Measurements from ENCODE around the gene BSND. TPM values are rescaled to one million over a fixed set of nuclear protein-coding genes. Genes with fewer than 3 reads are reported as not detected.
A peak's percentile ranks its signal among the peaks of the same experiment; 100 is the strongest.

Gene BSND
- total and polyA plus RNA-seq, 9 of the 15 experiments (the other 6 are each of a cell fraction or from before 2014, with no cell fraction given) = not detected

DNA sequence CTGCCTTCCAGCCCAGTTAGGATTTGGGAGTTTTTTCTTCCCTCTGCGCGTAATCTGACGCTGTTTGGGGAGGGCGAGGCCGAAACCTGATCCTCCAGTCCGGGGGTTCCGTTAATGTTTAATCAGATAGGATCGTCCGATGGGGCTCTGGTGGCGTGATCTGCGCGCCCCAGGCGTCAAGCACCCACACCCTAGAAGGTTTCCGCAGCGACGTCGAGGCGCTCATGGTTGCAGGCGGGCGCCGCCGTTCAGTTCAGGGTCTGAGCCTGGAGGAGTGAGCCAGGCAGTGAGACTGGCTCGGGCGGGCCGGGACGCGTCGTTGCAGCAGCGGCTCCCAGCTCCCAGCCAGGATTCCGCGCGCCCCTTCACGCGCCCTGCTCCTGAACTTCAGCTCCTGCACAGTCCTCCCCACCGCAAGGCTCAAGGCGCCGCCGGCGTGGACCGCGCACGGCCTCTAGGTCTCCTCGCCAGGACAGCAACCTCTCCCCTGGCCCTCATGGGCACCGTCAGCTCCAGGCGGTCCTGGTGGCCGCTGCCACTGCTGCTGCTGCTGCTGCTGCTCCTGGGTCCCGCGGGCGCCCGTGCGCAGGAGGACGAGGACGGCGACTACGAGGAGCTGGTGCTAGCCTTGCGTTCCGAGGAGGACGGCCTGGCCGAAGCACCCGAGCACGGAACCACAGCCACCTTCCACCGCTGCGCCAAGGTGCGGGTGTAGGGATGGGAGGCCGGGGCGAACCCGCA lies 40.8 kb downstream of the BSND start, which contains the start of gene PCSK9 (continued):
- TF ChIP-seq REST (IDR thresholded peaks at IDR 0.05; ENCODE audit: borderline replicate concordance) = no peak
- TF ChIP-seq REST (CRISPR knock-in tag; IDR thresholded peaks at IDR 0.05; ENCODE audit: low read depth) = no peak
- TF ChIP-seq STAT5B (CRISPR knock-in tag; IDR thresholded peaks at IDR 0.05) = no peak
- no peak for TF ChIP-seq YBX1 (IDR thresholded peaks at IDR 0.05)
- TF ChIP-seq ZKSCAN8 (CRISPR knock-in tag; IDR thresholded peaks at IDR 0.05) = no peak
- no peak for TF ChIP-seq ZNF395 (CRISPR knock-in tag; IDR thresholded peaks at IDR 0.05)
- TF ChIP-seq, protein P1, sequence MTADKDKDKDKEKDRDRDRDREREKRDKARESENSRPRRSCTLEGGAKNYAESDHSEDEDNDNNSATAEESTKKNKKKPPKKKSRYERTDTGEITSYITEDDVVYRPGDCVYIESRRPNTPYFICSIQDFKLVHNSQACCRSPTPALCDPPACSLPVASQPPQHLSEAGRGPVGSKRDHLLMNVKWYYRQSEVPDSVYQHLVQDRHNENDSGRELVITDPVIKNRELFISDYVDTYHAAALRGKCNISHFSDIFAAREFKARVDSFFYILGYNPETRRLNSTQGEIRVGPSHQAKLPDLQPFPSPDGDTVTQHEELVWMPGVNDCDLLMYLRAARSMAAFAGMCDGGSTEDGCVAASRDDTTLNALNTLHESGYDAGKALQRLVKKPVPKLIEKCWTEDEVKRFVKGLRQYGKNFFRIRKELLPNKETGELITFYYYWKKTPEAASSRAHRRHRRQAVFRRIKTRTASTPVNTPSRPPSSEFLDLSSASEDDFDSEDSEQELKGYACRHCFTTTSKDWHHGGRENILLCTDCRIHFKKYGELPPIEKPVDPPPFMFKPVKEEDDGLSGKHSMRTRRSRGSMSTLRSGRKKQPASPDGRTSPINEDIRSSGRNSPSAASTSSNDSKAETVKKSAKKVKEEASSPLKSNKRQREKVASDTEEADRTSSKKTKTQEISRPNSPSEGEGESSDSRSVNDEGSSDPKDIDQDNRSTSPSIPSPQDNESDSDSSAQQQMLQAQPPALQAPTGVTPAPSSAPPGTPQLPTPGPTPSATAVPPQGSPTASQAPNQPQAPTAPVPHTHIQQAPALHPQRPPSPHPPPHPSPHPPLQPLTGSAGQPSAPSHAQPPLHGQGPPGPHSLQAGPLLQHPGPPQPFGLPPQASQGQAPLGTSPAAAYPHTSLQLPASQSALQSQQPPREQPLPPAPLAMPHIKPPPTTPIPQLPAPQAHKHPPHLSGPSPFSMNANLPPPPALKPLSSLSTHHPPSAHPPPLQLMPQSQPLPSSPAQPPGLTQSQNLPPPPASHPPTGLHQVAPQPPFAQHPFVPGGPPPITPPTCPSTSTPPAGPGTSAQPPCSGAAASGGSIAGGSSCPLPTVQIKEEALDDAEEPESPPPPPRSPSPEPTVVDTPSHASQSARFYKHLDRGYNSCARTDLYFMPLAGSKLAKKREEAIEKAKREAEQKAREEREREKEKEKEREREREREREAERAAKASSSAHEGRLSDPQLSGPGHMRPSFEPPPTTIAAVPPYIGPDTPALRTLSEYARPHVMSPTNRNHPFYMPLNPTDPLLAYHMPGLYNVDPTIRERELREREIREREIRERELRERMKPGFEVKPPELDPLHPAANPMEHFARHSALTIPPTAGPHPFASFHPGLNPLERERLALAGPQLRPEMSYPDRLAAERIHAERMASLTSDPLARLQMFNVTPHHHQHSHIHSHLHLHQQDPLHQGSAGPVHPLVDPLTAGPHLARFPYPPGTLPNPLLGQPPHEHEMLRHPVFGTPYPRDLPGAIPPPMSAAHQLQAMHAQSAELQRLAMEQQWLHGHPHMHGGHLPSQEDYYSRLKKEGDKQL (CRISPR knock-in tag; IDR thresholded peaks at IDR 0.05; ENCODE audit: borderline replicate concordance) = no peak
- TF ChIP-seq FIP1L1 (IDR thresholded peaks at IDR 0.05; ENCODE audit: low read depth, low read length, poor library complexity, severe bottlenecking) = peak; percentile 85
- TF ChIP-seq RCOR1 (IDR thresholded peaks at IDR 0.05; ENCODE audit: borderline replicate concordance in 1 of 2, low read depth in 2 of 2, low read length in 2 of 2) = peak in 1 of 2 experiments; percentile 72; a peak in 2 of 4 replicates
- TF ChIP-seq POU5F1 (IDR thresholded peaks at IDR 0.05; ENCODE audit: borderline replicate concordance, low read depth, low read length, partially characterized antibody) = no peak
- no peak for TF ChIP-seq ZNF696 (CRISPR knock-in tag; conservative IDR thresholded peaks at IDR 0.05)
- 0 out of 2 replicates have a peak, but pooled peaks have one; percentile 48 for TF ChIP-seq CBX1 (IDR thresholded peaks at IDR 0.05; ENCODE audit: low read depth)
